HG03159 (cell line): ENCODE data around the gene PLA2G3.
A peak's percentile ranks its signal among the peaks of the same experiment; 100 is the strongest.
"Not testable (repeated sequence)": the region's sequence is repeated elsewhere in the genome, so short reads cannot be mapped to it uniquely, and the experiment has no call there.

Source experiments
- ATAC-seq: cut with Tn5 transposase; IDR thresholded peaks from one replicate; pipeline ENCODE4 v1.9.1; 2021; ENCODE audit warnings: mild to moderate bottlenecking, moderate library complexity; ENCODE audit not compliant: unreplicated experiment

PLA2G3 gene

GRCh38 chr22:31124811-31125465 lies 15.4 kb downstream of the PLA2G3 start:
- no peak for ATAC-seq

- ATAC-seq, result no peak
These were observed 16.0 kb downstream of the PLA2G3 start for GRCh38 chr22:31124290-31124689.

- no peak for ATAC-seq
These were observed 17.1 kb downstream of the PLA2G3 start for GRCh38 chr22:31123292-31123602.

DNA sequence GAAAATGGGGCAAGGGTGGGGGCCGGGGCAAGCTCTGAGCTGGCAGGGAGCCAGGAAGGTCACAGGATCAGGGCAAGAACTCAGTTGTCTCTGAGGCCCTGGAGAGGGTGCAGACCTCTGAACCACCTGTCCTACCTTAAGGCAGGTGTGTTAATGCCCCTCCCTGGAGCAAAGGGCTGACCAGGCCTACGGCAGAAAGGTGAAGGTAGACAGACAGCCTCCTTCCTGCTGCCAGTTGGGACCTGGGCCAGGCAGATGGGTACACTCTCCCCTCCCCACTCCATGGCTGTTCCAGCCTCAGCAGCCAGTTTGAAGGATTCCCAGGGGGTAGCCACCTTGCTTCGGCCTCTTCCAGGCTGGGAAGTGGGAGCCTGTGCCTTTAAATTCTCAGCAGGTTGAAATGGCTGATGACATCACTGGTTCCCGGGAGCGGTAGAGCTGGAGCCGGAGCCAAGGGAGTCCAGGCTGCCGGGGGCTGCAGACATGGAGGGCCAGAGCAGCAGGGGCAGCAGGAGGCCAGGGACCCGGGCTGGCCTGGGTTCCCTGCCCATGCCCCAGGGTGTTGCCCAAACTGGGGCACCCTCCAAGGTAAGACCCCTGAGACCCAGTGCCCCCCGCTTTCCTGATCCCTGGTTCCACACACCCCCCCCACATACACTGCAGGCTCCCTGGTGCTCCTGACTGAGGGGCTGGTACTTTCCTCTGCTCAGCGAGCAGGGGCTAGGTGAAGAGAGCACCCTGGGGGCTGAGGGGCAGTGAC lies 17.6 kb downstream of the PLA2G3 start, which contains the start of gene INPP5J:
INPP5J (plus strand) TSS at position 435 of the 760 bp plus-strand sequence; CDS start at position 484, 49 bp downstream.
- no peak for ATAC-seq

DNA sequence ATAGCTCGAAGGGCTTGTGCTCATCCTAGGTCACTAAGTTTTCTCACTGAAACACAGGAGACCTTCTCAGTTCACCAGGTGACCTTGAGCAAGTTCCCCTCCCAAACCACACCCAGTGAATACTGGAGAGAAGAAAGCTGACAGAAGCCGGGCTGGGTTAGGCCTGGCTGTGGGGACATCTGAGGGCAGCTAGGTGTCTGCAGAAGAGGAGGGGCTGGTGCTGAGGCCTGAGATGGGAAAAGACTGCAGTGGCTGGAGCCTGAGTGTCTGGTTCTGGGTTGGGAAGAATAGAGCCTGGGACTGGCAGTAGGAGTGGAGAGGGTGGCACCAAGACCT lies 18.1 kb downstream of the PLA2G3 start:
- no peak for ATAC-seq

DNA sequence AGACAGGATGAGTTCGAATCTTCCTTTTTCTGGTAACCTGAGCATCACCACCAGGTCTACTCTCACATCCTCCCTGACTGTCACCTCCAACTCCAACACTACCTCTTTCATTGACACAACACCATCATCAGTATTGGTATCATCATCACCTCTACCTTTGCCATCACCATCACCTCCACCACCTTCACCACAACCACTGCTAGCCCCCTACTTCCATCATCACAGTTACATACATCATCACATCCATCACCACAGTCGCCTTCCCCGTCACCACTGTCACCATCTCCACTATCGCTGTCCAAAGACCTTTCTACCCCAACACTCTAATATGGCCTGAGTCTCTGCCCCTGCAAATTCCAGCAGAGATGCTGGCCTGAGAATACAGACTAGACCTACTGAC lies 18.9 kb downstream of the PLA2G3 start:
- no peak for ATAC-seq

GRCh38 chr22:31120642-31121041 lies 19.7 kb downstream of the PLA2G3 start:
- ATAC-seq, result no peak

GRCh38 chr22:31120230-31120629 lies 20.1 kb downstream of the PLA2G3 start:
- ATAC-seq, result no peak

DNA sequence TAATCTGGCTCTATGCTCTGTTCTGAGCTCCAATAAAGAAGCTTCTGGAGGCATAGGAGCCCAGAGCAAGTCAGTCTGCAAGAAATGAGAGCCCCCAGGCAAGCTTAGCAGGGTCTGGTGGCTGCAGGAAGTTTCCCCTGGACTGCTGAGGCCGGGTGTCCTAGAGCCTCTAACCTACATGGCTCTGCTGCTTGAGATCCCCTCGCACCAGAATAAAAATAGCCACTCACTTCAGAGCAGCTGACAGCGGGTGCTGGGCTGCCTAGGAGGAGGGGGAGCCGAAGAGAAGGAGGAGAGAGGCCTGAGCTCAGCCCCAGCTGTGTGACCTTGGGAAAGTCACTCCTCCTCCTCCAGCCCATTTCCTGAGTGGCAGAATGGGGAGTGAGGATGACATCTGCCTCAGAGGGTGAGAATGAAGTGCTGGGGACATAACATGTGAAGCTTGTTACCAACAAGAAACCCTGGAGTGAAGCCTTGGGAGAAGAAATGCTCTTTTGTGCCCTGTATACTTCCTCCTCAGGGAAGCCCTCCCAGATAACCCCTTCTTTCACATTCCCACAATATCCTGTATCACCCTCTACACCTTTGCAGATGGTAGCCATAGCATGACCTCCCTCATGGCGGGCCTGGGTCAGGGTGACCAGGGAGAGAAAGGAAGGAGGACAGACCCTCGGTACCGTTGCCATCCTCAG lies 21.1 kb downstream of the PLA2G3 start:
- no peak for ATAC-seq

DNA sequence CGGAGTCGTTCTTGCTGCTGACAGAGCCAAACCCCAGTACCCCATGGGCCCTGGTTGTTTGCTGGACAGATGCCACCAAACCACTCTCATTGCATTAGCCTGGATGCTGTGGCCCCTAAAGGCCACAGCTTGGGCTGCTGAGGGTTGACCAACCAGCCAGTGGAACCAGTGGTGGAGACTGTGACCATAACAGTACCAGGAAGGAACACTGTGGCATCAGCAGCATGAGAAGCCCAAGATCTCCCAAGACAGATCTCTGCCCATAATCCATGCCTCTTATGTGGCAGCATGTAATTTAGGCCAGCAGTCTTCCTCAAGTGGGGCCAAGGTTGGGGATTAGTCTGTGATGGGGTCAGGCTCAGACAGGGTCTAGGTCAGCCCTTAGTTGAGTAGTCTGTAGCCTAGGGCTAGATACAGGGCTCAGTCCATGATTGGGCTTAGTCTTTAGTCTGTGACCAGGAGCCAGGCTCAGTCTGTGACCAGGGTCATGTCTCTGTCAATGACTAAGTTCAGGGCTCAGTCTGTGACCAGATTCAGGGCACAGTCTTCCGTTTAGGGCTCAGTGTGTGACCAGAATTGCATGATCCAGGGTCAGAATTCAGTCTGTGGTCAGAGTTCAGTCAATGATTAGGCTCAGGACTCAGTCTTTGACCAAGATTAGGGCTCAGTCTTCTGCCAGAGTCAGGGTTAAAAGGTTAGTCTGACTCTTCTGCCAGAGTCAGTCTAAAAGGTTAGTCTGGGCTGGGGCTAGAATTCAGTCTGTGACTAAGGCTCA lies 22.1 kb downstream of the PLA2G3 start:
- ATAC-seq, result no peak

DNA sequence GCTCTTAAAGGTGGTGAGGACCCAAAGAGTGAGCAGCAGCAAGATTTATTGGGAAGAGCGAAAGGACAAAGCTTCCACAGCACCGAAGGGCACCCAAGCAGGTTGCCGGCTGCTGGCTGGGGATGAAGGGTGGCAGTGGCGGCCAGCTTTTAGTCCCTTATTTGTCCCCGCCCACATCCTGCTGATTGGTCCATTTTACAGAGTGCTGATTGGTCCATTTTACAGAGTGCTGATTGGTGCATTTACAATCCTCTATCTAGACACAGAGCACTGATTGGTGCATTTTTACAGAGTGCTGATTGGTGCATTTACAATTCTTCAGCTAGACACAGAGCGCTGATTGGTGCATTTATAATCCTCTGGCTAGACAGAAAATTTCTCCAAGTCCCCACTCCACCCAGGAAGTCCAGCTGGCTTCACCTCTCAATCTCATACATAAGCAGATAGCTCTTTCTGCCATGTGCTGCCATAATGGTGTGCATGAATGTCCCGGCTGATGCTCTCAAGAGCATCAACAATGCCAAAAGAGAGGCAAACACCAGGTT lies 27.7 kb downstream of the PLA2G3 start:
- not testable (repeated sequence) for ATAC-seq

GRCh38 chr22:31107894-31108218 lies 32.5 kb downstream of the PLA2G3 start:
- peak; percentile 27 for ATAC-seq

DNA sequence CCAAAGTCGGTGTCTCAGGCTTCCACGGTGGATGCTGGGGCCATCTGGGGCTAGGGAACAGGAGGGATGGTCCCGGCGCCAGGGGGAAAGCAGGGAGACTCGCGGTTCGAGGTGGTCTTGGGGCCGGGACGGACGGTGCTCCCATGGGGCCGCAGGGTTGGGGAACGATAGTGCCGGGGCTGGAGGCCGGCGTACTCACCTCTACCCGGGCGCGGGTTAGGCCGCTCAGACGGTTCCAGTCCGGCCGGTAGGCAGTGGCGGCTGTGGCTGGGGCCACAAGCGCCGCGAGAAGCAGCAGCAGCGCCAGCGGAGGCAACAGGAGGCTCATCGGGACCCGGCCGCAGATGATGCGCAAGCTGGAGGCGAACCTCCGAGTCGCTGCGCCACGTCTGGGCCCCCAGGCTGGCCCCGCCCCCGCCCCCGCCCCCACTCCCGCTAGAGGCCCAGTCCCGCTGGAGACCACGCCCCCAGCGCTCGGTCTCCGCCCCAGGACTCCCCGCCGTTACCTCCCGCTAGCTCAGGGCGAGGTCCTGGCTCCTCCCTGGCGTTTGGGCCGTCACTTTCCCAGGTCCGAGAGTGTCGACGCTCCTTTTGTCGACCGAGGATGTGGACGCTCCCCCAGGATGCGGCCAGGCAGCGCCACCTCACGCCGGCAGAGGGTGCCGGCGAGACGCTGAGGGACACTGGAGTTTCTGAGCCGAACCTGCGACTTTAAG lies 33.0 kb downstream of the PLA2G3 start, which contains the start of gene SELENOM:
SELENOM (minus strand) TSS at position 391 of the 716 bp plus-strand sequence; CDS start at position 328, 63 bp downstream.
- ATAC-seq, result peak; percentile 87

- no peak for ATAC-seq
These were observed 33.6 kb downstream of the PLA2G3 start for GRCh38 chr22:31106731-31107177.

DNA sequence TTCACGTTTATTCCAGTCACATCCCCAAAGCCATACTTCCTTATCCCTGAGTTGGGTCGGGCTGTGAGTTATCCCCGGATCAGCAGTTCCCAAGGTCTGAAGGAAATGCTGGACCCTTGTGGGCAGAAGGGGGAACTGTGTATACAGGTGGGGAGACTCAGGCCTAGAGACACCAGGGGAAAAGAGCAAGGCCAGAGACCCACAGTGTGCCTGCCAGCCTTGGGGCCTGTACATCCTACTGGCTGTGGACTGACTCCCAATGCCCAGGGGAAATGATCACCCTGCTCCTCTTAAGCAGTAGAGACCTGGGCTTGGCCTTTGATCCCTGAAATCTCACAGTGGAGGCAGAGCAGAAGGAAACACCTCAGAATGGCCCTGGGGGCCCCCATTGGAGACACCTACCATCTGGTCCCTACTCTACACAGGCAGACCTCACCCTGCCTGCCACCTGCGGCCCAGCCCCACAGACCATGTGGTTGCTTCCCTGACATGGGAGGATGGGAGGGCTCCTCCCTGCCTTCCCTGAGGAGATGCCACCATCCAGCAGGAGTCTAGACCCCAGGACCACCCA lies 34.2 kb downstream of the PLA2G3 start:
- ATAC-seq, result no peak

- ATAC-seq, result no peak
These were observed 34.9 kb downstream of the PLA2G3 start for GRCh38 chr22:31105282-31105929.

DNA sequence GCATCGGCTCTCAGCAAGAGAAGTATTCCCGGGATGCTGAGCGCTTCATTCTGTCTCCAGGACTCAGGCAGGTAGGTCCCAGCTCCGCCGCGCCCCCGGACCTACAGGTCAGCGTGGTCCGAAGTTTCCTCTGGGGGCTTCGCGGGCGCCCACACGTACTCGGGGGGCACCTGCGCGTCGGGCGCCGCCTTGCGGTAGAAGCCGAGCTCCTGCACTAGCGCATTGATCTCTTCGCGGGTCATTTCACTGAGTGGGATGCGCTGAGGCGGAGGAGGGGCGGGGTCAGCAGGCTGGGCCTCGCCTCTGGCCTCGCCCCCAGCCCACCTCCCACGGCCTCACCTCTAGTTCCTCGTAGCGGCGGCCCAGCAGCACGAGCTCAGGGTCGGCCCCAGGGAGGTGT lies 35.4 kb downstream of the PLA2G3 start:
- ATAC-seq, result no peak

- no peak for ATAC-seq
These were observed 36.2 kb downstream of the PLA2G3 start for GRCh38 chr22:31103899-31104694.

GRCh38 chr22:31103111-31103510 lies 37.2 kb downstream of the PLA2G3 start:
- ATAC-seq, result no peak
